Measurements from ENCODE around the gene HERPUD2.

DNA sequence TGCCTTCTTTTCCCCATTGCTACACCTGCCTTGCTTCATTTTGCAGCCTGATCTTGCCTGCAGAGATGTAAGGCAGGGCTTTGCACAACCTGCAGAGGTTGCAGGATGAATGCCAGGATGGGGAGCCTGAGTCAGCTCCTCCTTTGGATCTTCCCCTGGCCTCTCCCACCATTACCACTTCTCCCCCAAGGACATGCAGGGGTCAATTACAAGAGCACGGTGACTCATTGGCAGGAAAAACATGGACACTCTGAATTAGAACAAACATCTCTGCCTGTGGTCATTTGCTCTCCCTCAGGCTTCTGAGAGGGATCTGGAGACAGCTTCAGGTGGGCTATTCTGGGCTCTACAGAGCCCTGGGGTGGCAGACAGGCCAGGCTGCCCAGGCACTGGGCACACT is 89.2 kb downstream of the HERPUD2 start:
- TF ChIP-seq CTCF (IDR thresholded peaks at IDR 0.05) = no peak
- TF ChIP-seq FOXM1 (IDR thresholded peaks at IDR 0.05; ENCODE audit: low read depth) = no peak
- no peak for TF ChIP-seq EP300 (IDR thresholded peaks at IDR 0.05; ENCODE audit: borderline replicate concordance in 1 of 2, low read depth in 1 of 2, low read length in 1 of 2)
- TF ChIP-seq, protein P1, sequence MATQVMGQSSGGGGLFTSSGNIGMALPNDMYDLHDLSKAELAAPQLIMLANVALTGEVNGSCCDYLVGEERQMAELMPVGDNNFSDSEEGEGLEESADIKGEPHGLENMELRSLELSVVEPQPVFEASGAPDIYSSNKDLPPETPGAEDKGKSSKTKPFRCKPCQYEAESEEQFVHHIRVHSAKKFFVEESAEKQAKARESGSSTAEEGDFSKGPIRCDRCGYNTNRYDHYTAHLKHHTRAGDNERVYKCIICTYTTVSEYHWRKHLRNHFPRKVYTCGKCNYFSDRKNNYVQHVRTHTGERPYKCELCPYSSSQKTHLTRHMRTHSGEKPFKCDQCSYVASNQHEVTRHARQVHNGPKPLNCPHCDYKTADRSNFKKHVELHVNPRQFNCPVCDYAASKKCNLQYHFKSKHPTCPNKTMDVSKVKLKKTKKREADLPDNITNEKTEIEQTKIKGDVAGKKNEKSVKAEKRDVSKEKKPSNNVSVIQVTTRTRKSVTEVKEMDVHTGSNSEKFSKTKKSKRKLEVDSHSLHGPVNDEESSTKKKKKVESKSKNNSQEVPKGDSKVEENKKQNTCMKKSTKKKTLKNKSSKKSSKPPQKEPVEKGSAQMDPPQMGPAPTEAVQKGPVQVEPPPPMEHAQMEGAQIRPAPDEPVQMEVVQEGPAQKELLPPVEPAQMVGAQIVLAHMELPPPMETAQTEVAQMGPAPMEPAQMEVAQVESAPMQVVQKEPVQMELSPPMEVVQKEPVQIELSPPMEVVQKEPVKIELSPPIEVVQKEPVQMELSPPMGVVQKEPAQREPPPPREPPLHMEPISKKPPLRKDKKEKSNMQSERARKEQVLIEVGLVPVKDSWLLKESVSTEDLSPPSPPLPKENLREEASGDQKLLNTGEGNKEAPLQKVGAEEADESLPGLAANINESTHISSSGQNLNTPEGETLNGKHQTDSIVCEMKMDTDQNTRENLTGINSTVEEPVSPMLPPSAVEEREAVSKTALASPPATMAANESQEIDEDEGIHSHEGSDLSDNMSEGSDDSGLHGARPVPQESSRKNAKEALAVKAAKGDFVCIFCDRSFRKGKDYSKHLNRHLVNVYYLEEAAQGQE (IDR thresholded peaks at IDR 0.05; ENCODE audit: low read depth, low read length) = no peak
- no peak for TF ChIP-seq SMC3 (IDR thresholded peaks at IDR 0.05; ENCODE audit: low read depth, low read length)
- no peak for TF ChIP-seq USF2 (IDR thresholded peaks at IDR 0.05; ENCODE audit: borderline replicate concordance, low read depth, low read length)
- peak; percentile 53; the same call in 1 of the 2 replicates for TF ChIP-seq FOSL2 (IDR thresholded peaks at IDR 0.05; ENCODE audit: borderline replicate concordance, low read depth)
- no peak for TF ChIP-seq RAD21 (IDR thresholded peaks at IDR 0.05; ENCODE audit: low read length)
- TF ChIP-seq, protein P2, sequence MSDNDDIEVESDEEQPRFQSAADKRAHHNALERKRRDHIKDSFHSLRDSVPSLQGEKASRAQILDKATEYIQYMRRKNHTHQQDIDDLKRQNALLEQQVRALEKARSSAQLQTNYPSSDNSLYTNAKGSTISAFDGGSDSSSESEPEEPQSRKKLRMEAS (IDR thresholded peaks at IDR 0.05; ENCODE audit: low read depth) = no peak
- no peak for TF ChIP-seq RFX5 (IDR thresholded peaks at IDR 0.05; ENCODE audit: low read length)
- TF ChIP-seq USF1 (IDR thresholded peaks at IDR 0.05; ENCODE audit: borderline replicate concordance, low read depth) = no peak
- TF ChIP-seq TEAD4 (IDR thresholded peaks at IDR 0.05; ENCODE audit: borderline replicate concordance, insufficient read depth) = no peak
